Skeletal muscle cell (primary cell): ENCODE measurements around the gene FAM13C.
A peak's percentile ranks its signal among the peaks of the same experiment; 100 is the strongest.
"Not testable (repeated sequence)": the region's sequence is repeated elsewhere in the genome, so short reads cannot be mapped to it uniquely, and the experiment has no call there.

ENCODE experiments used
- DNase-seq: peaks from one replicate; pipeline ENCODE4 v3.0.0-alpha.2; 2010; ENCODE audit warnings: low read depth
- H3K4me3 ChIP-seq: 2 replicates; pipeline ENCODE4 v1.5.1; 2011; ENCODE audit warnings: low read depth, mild to moderate bottlenecking, control low read depth, low read length, moderate library complexity

FAM13C gene

GRCh38 chr10:59243611-59244195 lies 118.6 kb downstream of the FAM13C start:
- H3K4me3 ChIP-seq = no peak overlapping the region
- DNase-seq = no peak

GRCh38 chr10:59242991-59243390 lies 119.4 kb downstream of the FAM13C start:
- no peak overlapping the region for H3K4me3 ChIP-seq
- DNase-seq = no peak

GRCh38 chr10:59242057-59242456 lies 120.3 kb downstream of the FAM13C start:
- DNase-seq = no peak
- no peak overlapping the region for H3K4me3 ChIP-seq

- no peak overlapping the region for H3K4me3 ChIP-seq
- DNase-seq = no peak
These were observed 121.7 kb downstream of the FAM13C start for GRCh38 chr10:59240582-59241183.

DNA sequence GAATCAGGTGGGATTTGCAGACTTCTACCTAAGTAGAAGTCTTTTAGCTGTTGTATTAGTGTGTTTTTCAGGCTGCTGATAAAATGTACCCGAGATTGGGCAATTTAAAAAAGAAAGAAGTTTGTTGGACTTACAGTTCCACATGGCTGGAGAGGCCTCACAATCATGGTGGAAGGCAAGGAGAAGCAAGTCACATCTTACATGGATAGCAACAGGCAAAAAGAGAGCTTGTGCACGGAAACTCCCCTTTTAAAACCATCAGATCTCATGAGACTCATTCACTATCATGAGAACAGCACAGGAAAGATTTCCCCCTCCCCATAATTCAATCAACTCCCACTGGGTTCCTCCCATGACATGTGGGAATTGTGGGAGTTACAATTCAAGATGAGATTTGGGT lies 123.2 kb downstream of the FAM13C start:
- H3K4me3 ChIP-seq = not testable (repeated sequence)

GRCh38 chr10:59237775-59238174 lies 124.6 kb downstream of the FAM13C start:
- no peak for DNase-seq

More for the DNA sequence above, 123.2 kb downstream of the FAM13C start:
- not testable (repeated sequence) for DNase-seq

DNA sequence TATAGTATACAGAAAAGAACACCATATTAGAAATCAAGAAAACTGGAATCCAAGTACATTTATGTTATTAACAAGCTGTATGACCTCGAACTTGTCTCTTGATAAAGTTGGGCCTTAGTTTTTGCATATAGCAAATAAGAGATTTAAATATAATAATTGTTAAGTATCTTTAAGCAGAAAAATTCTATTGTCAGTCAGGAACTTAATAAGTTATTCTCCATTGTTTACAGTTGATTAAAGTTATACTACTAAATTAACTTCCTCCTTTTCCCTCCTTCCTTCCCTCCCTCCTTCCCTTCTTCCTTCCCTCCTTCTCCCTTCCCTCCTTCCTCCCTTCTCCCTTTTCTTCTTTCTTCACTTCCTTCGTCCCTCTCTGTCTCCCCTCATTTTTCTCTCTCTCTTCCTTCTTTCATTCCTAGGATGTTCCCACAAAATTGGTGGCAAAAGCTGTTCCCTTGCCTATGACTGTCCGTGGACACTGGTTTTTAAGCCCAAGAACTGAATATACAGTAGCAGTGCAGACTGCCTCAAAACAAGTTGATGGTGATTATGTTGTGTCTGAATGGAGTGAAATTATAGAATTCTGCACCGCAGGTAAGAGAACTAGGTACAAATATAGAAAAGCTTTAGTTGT lies 126.2 kb downstream of the FAM13C start:
- DNase-seq = no peak
- no peak overlapping the region for H3K4me3 ChIP-seq

More at GRCh38 chr10:59237775-59238174, 124.6 kb downstream of the FAM13C start:
- no peak overlapping the region for H3K4me3 ChIP-seq

DNA sequence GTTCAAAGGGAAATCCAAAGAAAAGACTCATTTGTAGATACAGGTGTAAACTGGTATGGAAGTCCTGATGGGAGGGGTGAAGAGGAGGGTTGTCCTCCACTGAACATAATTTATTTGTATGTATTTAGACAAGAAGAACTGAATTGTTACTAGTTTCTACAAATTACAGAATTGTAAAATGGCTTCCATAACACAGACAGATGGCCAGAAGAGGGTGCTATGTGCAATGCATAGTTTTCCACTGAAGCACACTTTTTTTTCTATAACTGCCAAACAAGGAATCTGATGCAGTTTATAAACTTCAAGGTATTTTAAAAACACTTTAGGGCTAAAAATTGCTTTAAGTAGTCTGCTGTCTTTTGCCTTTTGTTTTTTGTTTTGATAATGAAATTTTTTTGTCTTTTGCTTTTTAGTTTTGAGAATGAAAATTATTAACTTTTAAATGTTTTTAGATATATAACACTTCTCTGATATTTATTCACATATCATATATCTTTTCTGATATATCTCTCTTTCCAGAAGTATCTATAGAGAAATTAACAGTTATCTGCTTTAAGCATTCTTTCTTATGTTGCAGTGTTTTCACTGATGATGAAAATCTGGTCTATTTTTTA lies 127.4 kb downstream of the FAM13C start:
- DNase-seq = no peak

GRCh38 chr10:59234194-59234593 lies 128.2 kb downstream of the FAM13C start:
- peak; percentile 23 for DNase-seq
- no peak overlapping the region for H3K4me3 ChIP-seq

More for the DNA sequence above, 127.4 kb downstream of the FAM13C start:
- no peak overlapping the region for H3K4me3 ChIP-seq

DNA sequence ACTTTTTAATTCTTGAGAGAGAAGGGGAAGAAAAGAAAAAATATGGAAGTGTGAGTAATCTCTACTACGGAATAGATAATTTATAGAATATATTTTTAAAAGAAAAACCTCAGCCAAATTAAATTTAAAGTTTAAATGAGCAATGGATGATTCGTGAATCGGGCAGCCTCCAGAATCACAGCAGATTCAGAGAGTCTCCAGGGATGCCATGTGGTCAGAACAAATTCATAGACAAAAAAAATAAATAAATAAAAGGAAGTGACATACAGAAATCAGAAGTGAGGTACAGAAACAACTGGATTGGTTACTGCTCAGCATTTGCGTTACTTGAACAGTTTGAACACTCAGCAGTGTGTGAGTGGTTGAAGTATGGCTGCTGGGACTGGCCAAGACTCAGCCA lies 132.9 kb downstream of the FAM13C start:
- peak; percentile 9 for DNase-seq
- no peak overlapping the region for H3K4me3 ChIP-seq

GRCh38 chr10:59227136-59227673 lies 135.1 kb downstream of the FAM13C start:
- DNase-seq = no peak
- H3K4me3 ChIP-seq = no peak overlapping the region

- no peak overlapping the region for H3K4me3 ChIP-seq
- DNase-seq = no peak
These were observed 137.1 kb downstream of the FAM13C start for GRCh38 chr10:59225211-59225610.

DNA sequence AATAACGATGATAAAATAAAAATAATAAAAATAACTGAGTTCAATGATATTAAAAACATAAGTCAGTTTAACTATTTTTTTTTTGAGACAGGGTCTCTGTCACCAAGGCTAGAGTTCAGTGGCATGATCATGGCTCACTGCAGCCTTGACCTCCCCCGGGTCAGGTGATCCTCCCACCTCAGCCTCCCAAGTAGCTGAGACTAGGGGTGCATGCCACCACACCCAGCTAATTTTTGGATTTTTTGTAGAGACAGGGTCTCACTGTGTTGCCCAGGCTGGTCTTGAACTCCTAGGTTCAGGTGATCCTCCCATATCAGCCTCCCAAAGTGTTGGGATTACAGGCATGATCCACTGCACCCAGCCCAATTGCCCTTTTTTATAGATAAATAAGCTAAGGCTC lies 138.8 kb downstream of the FAM13C start:
- H3K4me3 ChIP-seq, DNase-seq: not testable (repeated sequence)

- H3K4me3 ChIP-seq = no peak overlapping the region
- DNase-seq = no peak
These were observed 139.6 kb downstream of the FAM13C start for GRCh38 chr10:59222788-59223187.

DNA sequence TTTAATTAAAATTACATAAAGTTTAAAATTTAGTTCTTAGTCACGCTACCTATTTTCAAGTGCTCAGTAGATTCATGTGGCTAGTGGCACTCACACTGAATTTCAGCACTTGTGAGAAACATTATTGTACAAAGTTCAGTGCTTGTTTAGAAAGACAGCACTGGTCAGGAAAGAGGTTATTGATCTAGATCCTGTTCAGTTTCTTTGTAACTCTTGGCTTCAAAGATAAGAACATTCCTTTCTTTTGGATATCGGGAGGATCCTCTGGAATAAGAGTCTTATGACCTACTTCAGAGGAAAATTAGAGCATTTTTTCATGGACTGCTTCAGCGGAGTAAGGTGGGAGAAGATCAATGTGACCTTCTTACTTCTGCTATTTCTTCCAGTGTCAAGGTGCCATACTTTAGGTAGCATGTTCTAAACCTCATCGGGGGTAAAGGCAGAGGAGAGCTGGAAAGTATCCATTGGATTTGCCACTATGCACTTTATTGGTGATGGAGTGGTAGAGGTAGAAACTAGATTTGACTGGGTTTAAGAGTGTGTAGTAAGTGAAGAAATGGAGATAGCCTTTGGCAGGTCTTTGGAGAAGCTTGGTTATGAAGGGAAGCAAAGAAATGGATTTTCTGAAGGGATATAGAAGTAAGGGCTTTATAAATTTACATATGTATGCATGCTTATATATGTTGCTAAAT lies 146.0 kb downstream of the FAM13C start:
- no peak for DNase-seq
- H3K4me3 ChIP-seq = no peak overlapping the region

DNA sequence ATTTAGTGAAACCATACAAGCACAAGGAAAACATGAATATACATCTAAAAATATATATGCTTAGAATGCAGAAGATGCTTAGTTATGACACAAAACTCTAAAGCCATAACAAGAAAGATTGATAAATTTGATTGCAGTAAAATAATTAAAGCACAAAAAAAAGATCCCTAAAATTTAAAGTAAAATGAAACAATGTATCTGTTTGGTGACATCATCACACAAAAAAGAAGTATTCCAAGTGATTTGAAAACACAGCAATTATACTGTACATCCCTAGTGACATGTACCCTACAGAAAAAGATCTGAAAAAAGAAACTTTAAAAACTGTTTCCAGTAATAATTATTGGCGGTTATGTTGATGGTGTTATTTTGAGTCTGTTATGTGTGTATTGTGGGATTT lies 148.2 kb downstream of the FAM13C start:
- no peak overlapping the region for H3K4me3 ChIP-seq

GRCh38 chr10:59212301-59212798 lies 150.0 kb downstream of the FAM13C start:
- DNase-seq = no peak
- H3K4me3 ChIP-seq = no peak overlapping the region

More for the DNA sequence above, 148.2 kb downstream of the FAM13C start:
- DNase-seq = no peak

GRCh38 chr10:59206204-59206720 lies 156.1 kb downstream of the FAM13C start:
- DNase-seq = no peak
- no peak overlapping the region for H3K4me3 ChIP-seq
